AG08395 (cell line): ENCODE results near the gene ATXN2L.
A peak's percentile ranks its signal among the peaks of the same experiment; 100 is the strongest.
"Not testable (repeated sequence)": the region's sequence is repeated elsewhere in the genome, so short reads cannot be mapped to it uniquely, and the experiment has no call there.

ENCODE experiments used
- DNase-seq: peaks from one replicate; pipeline ENCODE4 v3.0.0; 2012; ENCODE audit warnings: mixed read lengths, low spot score

Gene ATXN2L

DNA sequence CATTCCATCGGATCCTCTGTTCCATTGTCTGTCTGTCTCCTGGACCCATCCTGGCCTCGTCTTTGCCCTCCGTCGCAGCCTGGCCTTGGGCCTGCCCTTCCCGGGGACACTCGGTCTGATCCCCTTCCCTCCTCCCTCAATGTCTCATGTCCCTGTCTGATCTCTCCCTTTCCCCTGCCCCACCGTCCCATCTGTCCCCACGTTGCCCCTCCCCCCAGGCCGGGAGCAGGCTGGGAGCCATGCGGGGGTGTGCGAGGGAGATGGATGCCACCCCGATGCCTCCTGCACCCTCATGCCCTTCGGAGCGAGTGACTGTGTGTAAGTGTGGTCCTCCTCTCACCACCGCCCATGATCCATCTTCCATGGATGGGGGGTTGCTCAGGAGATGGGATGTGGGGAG, 50.2 kb downstream of the ATXN2L start:
- no peak for DNase-seq

DNA sequence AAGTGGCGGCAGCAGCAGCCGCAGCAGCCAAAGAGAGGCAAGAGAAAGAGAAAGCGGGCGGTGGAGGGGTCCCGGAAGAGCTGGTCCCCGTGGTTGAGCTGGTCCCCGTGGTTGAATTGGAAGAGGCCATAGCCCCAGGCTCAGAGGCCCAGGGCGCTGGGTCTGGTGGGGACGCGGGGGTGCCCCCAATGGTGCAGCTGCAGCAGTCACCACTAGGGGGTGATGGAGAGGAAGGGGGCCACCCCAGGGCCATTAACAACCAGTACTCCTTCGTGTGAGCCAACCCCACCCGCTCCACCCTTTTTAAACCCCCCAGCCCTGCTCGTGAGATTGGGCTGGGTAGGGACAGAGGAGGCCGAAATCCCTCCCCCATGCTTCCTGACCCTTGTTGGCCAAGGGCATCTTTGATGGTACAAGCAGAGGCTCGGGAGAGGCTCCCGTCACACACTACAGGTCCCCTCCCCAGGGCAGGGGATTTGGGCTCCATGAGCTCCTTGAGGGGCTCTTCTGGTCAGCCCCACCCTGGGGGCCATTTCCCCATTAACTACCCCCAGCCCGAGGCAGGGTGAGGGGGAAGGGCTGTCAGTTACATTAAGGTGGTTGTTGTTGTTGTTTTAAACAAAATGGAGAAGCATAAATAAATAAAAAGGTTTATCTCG, 50.9 kb downstream of the ATXN2L start:
- DNase-seq = peak; percentile 56

DNA sequence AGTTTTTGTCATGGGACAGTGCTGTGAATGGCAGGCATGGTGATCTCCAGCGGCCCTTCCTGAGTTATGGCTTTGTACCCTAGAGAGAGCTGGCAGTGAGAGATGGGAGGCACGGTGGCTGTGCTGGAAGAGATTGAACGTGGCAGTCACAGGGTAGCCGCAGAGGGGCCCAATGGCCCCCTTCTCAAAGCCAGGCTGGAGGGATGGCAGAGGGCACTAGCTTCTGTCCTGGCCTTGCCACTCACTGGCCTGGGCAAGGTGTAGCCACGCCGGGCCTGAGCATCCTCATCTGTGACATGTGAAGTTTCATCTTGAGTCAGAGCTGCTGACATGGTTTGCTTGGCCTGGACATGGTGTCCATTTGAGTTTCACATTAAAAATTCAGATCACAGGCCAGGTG, 51.6 kb downstream of the ATXN2L start:
- no peak for DNase-seq

DNA sequence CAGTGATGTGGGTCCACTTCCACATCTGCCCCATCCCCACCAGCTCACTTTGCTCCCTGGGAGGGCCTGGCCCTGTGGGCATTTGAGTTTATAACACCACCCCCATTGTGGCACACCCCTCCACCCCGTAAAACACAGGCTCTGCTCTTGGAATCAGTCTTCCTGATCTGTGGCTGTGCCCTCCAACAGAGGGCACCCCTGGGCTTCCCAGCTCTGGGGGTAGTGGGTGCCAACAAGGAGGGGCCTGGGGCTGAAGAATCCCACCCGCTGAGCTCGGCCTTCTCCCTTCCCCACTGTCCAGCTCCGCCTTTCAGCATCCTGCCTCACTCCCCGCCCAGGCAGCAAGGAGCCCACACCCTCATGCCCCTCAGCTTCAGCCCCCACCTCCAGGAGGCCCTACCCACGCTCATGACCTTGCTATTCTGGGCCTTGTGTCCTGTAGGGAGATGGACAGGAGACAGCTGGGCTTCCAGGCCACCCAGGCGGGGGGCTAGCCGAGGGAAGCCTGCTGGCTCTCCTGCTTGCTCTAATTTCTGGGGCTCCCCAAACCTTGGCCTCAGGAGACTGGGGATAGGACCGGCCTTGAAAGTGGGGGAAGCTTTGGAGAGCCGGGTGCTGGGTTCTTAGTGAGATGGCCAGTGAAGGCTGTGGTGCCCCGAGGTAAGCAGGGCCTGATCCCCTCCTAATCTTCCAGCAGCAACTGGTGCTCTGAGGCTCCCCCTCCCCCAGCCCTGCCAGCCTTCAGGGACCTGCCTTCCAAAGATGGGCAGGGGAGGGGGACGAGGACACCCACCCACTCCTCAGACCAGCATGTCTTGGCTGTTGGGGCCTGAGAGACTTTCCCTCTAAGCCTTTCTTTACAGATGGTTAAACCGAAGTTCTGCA, 52.6 kb downstream of the ATXN2L start:
- DNase-seq = no peak

- DNase-seq = no peak
Measured at GRCh38 chr16:28876019-28876659, 53.3 kb downstream of the ATXN2L start.

DNA sequence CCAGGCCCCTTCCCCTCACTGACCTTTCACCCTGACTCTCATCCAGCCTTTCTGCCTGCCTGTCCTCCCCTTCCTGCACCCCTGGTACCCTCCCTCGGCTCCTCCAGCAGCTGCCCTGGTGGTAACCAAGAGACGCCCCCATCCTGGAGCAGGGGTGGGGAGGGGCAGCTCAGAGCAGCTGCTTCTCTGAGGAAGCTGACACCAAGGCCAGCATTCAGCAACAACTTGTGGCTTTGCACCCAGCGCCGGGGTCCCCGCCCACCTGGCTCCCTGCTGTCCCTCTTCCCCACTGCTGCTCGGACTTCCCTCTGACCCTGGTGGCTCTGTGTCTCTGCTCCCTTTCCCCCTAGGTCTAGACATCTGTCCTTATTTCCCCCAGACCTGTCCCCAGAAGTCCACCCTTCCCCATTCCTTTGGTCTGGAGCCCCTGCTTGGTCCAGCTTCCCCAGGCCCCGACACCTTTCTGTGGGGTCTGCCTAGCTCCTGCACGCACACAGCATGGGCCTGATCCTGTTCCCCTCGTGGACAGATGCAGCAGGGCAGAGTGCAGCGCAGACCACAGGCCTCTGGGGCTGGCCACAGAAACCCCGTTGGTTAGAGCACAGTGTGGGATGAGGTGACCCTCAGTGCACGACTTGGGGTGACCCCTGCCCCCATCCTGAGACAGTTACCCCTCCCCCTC, 54.3 kb downstream of the ATXN2L start:
- DNase-seq = no peak

GRCh38 chr16:28877655-28878000, 54.8 kb downstream of the ATXN2L start:
- no peak for DNase-seq

GRCh38 chr16:28878083-28878926, 55.5 kb downstream of the ATXN2L start, which contains the start of gene ATP2A1:
Gene ATP2A1 (plus strand): TSS chr16:28878488. CDS start chr16:28878672, 184 bp downstream.
- DNase-seq = no peak

DNA sequence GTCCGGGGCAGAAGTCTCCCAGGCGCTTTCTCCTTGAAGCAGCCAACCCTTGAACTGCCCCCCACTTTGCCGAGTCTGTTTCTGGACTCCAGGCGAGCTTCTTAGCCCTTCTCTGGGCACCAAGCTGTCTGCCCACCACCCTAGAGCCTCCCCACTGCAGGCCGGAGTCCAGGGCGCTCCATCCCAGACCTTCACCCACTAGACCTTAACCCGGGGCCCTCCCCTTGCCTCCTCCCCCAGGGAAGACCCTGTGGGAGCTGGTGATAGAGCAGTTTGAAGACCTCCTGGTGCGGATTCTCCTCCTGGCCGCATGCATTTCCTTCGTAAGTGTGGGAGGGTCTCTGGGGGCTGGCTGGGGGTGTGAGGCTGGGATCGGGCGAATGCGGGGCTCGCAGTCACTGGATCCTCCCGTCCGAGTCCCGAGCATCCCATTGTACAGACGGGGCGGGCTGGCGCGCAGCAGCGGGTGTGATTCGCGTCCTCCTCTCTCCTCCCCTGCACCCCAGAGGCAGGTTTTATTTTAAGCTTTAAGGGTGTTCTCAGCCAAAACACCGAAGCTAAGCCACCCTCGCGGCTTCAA, 56.6 kb downstream of the ATXN2L start:
- DNase-seq = no peak

GRCh38 chr16:28879841-28880588, 57.2 kb downstream of the ATXN2L start:
- DNase-seq = peak; percentile 99

GRCh38 chr16:28880589-28880915, 57.8 kb downstream of the ATXN2L start:
- DNase-seq = no peak

DNA sequence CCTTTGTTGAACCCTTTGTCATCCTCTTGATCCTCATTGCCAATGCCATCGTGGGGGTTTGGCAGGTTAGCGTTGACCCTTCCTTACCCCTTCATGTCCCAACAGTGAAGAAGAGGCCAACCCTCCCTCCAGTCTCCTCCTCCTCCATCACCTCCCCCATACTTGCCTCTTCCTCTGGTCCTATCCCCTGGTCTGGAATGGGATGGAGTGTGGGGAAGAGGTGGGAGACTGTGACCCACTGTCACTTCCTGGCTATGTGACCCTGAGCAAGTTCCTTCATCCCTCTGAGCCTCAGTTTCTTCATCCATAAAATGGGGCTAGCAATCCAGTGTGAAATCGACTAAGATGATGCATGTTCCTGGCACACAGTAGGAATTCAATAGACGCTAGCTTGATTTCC, 58.2 kb downstream of the ATXN2L start:
- no peak for DNase-seq

GRCh38 chr16:28881565-28881964, 58.8 kb downstream of the ATXN2L start:
- not testable (repeated sequence) for DNase-seq

DNA sequence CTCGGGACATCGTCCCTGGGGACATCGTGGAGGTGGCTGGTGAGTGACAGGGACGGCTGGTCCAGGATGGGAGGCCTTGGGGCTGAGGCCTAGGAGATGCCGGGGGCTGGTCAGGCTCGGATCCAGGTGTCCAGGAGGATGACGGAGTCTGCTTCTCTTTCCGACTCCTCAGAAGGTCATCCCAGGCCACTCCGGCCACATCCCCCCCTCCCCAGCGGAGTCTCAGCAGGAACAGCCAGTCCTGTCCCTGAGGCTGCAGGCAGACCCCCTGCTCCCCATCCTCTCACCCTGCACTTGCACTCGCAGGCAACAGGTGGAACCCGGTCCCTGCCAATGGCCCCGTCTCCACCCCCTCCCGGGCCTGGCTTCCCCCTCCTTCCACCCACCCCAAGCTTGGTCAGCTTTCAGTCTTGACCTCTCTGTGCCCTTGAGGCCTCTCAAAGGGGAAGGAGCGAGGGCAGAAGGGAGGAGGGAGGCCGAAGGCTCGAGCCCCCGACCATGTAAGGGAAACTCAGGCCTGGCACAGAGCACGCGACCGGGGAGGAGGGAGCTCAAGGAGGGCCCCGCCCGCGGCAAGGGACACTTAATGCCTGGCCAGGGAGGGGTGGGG, 59.9 kb downstream of the ATXN2L start:
- DNase-seq = no peak

DNA sequence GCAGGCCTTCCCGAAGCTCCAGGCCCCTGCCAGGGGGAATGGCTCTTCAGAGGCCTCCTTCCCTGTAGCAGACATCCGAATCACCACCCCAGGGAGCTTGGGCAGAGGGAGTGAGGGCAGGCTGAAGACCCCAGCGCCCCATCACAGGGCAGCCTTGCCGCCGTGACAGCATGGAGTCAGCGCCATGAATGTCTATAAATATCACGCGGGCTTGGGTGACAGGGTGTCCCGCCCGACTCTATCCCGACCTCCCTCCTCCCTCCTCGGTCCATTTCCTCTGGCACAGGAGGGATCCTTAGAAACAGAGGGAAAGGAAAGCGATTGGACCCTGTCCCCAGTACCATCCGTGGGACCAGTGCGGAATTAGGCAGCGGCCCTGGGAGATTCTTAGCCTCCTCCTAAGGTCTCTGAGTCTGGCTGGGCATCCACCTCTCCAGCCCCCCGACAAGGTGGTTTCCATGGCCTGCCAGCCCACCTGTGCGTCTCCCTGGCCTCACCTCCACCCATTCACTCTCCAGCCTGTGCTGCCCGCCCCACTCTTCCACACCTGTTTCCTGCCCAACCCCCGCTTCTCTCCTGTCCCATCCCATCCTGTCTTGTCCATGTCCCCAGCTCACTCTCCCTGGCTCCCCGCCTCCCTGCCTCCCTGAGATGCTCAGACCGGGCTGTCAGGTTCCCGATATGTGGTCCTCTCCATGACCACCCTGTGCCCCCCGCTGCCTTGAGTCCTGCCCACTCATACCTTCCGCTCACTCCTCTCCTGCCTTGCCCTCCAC, 60.6 kb downstream of the ATXN2L start:
- DNase-seq = no peak

- no peak for DNase-seq
Measured at GRCh38 chr16:28884045-28884444, 61.2 kb downstream of the ATXN2L start.
